Stomach (tissue), 9 donors: Measurements from ENCODE around the gene SKA3. TPM values are rescaled to one million over a fixed set of nuclear protein-coding genes. Genes with fewer than 3 reads are reported as not detected.
A peak's percentile ranks its signal among the peaks of the same experiment; 100 is the strongest.

ENCODE experiments used
- DNase-seq, 2 donors: peaks; one replicate each; pipeline versions ENCODE4 v3.0.0 to v3.0.0-alpha.2; 2013 to 2019
- H3K27ac ChIP-seq, 5 donors: fragments of 200-600 bp in 4 of 5; sonication (generic) in 4 of 5; one replicate each; pipeline ENCODE4 v1.5.1; 2013 to 2019; ENCODE audit warnings: mild to moderate bottlenecking in 1 of 5, moderate library complexity in 1 of 5
- H3K27me3 ChIP-seq, 3 donors: fragments of 200-600 bp; sonication (generic); one replicate each; pipeline ENCODE4 v1.5.1; 2017 to 2019; ENCODE audit warnings: mixed run types in 1 of 3
- H3K36me3 ChIP-seq, 4 donors: fragments of 200-600 bp; sonication (generic); 1 replicate in 3 of 4; 2 replicates in 1 of 4; pipeline ENCODE4 v1.5.1; 2016 to 2019
- H3K4me1 ChIP-seq, 4 donors: fragments of 200-600 bp; sonication (generic); one replicate each; pipeline ENCODE4 v1.5.1; 2016 to 2019
- H3K4me3 ChIP-seq, 4 donors: fragments of 200-600 bp; sonication (generic) in 3 of 4; one replicate each; pipeline ENCODE4 v1.5.1; 2016 to 2019; ENCODE audit warnings: mild to moderate bottlenecking in 1 of 4
- H3K9me3 ChIP-seq, 4 donors: fragments of 200-600 bp; sonication (generic); one replicate each; pipeline ENCODE4 v1.5.1; 2016 to 2019
- CTCF ChIP-seq, 7 experiments: fragments of 450-650 bp in 4 of 7; fragments of 200-600 bp in 3 of 7; sonication (generic) in 3 of 7; IDR thresholded peaks; one replicate each; pipeline ENCODE4 v1.5.1; 2016 to 2019; ENCODE audit warnings: antibody characterized with exemption in 7 of 7, control low read depth in 2 of 7, mild to moderate bottlenecking in 1 of 7
- EP300 ChIP-seq: sonication (generic); formaldehyde crosslinking; IDR thresholded peaks from one replicate; pipeline ENCODE4 v1.6.1; 2017; ENCODE audit warnings: antibody characterized with exemption
- POLR2A ChIP-seq, 4 donors: fragments of 450-650 bp; IDR thresholded peaks; one replicate each; pipeline ENCODE4 v1.6.1; 2016; ENCODE audit warnings: antibody characterized with exemption in 4 of 4, control low read depth in 2 of 4, mild to moderate bottlenecking in 1 of 4, moderate library complexity in 1 of 4
- POLR2AphosphoS5 ChIP-seq, 3 donors: sonication (generic); formaldehyde crosslinking; IDR thresholded peaks; one replicate each; pipeline ENCODE4 v1.6.1; 2016; ENCODE audit warnings: antibody characterized with exemption in 3 of 3
- WGBS, 5 donors: extraction: QIAGEN DNeasy Blood & Tissue Kit in 3 of 5; methylation state at CpG; one replicate each; pipeline versions ENCODE4 v1.1.5 to v1.1.7; 2013 to 2018; 5-methylcytosine and 5-hydroxymethylcytosine counted together
- intact Hi-C: fragments of 100-400 bp; cut with DNase I; formaldehyde crosslinking; loops from one replicate; pipeline ENCODE4 v1.15.1; 2023; ENCODE audit warnings: low total_unique reads
- polyA plus RNA-seq, 3 donors: library from polyadenylated mRNA; stranded (reverse); fragments of 200-250 nt; gene quantifications; one replicate each; pipeline ENCODE4 v1.2.3, GENCODE V29; 2013
- total RNA-seq, 5 donors: library from RNA; depleted of rRNA; stranded (reverse); fragments of >200 nt; gene quantifications; one replicate each; pipeline versions ENCODE4 v1.1.0 to v1.2.3, GENCODE V29; 2014 to 2016
- donor health status: healthy with polysubstance abuse.
- donor health status: Bipolar disorder and iron deficiency.
- donor health status: healthy.

SKA3 gene
- total and polyA plus RNA-seq, 8 donors = 0.76 to 3.1 (median 2.6) TPM; not detected in 1

- intact Hi-C loops = no loop called here
- Histone ChIP-seq H3K27ac (no peak overlapping the region), H3K36me3 (no peaks in the 10 kb centered on the region), H3K9me3 (no peaks in the 10 kb centered on the region), H3K4me3 (no peak overlapping the region), H3K4me1 (no peaks in the 10 kb centered on the region), H3K27me3 (no peaks in the 10 kb centered on the region)
- TF ChIP-seq POLR2AphosphoS5 (IDR thresholded peaks at IDR 0.05) (no peak), CTCF (IDR thresholded peaks at IDR 0.05) (no peak), EP300 (no peak), POLR2A (IDR thresholded peaks at IDR 0.05) (no peak)
- no peak for DNase-seq
- WGBS, 5 donors = 89 to 93% (median 90%) methylated on average over 2 of the region's 2 CpGs
Observed at GRCh38 chr13:21130116-21130515, 46.2 kb downstream of the SKA3 start.

- H3K36me3 ChIP-seq = no peaks in the 10 kb centered on the region
- no peak overlapping the region for H3K4me3 ChIP-seq
- WGBS, 5 donors = 25 to 36% (median 34%) methylated on average over 7 of the region's 7 CpGs
- intact Hi-C loops = no loop called here
- H3K4me1 ChIP-seq = no peaks in the 10 kb centered on the region
- no peaks in the 10 kb centered on the region for H3K27me3 ChIP-seq
- no peak for TF ChIP-seq EP300
- H3K9me3 ChIP-seq = no peaks in the 10 kb centered on the region
- DNase-seq = peak in 1 of 2 donors; percentile 81
- no peak overlapping the region for H3K27ac ChIP-seq
Observed at GRCh38 chr13:21124852-21125251, 51.5 kb downstream of the SKA3 start.

DNA sequence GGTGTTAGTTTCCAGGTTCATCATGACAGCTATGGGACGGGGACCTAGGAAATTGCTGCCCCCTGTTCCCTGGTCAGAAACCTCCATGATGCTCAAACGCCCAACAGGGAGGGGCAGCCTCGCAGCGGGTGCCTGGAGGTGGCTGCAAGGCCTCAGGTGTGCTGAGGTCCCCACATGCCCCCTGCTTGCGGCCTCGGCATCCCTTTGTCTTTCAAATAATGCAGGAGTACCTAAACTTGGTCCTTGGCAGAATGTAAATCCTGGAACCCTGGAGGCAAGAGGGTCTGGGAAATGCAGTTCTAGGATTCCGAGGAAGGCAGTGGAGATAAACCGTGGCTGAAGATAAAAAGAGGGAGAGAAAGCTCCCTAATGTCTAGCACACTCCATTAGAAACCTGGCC is 52.4 kb downstream of the SKA3 start:
- TF ChIP-seq POLR2A (IDR thresholded peaks at IDR 0.05) = no peak
- no peak for TF ChIP-seq POLR2AphosphoS5 (IDR thresholded peaks at IDR 0.05)
- TF ChIP-seq EP300 = no peak
- TF ChIP-seq CTCF (IDR thresholded peaks at IDR 0.05) = no peak
- no peak overlapping the region for H3K4me3 ChIP-seq
- no peaks in the 10 kb centered on the region for H3K27me3 ChIP-seq
- intact Hi-C loops = no loop called here
- WGBS, 5 donors = 73 to 84% (median 79%) methylated on average over 8 of the region's 8 CpGs
- no peaks in the 10 kb centered on the region for H3K9me3 ChIP-seq
- no peak for DNase-seq
- H3K27ac ChIP-seq = no peak overlapping the region
- H3K4me1 ChIP-seq = no peaks in the 10 kb centered on the region
- H3K36me3 ChIP-seq = no peaks in the 10 kb centered on the region

- H3K27me3 ChIP-seq = no peaks in the 10 kb centered on the region
- no peaks in the 10 kb centered on the region for H3K36me3 ChIP-seq
- H3K4me3 ChIP-seq = no peak overlapping the region
- H3K27ac ChIP-seq = no peak overlapping the region
- no peak for DNase-seq
- WGBS, 5 donors = 65 to 88% (median 78%) methylated on average over 9 of the region's 9 CpGs
- TF ChIP-seq POLR2A (IDR thresholded peaks at IDR 0.05) = no peak
- no peak for TF ChIP-seq CTCF (IDR thresholded peaks at IDR 0.05)
- no peak for TF ChIP-seq EP300
- no peak for TF ChIP-seq POLR2AphosphoS5 (IDR thresholded peaks at IDR 0.05)
- intact Hi-C loops = no loop called here
- peaks cover 0 to 5% (median 0%) of the 10 kb centered on the region in 4 donors for H3K9me3 ChIP-seq
- H3K4me1 ChIP-seq = no peaks in the 10 kb centered on the region
Observed at GRCh38 chr13:21121616-21122015, 54.7 kb downstream of the SKA3 start.

DNA sequence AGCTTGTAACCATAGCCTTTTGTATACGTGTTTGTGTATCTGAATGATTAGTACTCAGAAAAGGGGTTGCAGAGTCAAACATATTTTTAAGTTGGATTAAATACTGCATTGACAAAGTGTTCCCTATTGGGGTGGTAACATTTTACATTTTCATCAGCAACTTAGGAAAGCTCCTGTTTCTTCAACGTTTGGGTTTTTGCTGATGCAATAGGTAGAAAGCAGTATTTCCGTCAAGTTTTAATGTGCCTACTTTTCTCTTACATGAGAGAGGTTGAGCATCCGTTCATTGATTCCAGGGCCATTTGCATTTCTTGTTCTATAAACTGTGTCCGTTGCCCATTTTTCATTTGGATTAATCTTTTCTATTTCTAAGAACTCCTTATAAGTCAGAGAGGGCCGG is 56.2 kb downstream of the SKA3 start:
- DNase-seq = no peak
- no peaks in the 10 kb centered on the region for H3K4me1 ChIP-seq
- H3K9me3 ChIP-seq = peaks cover 0 to 5% (median 0%) of the 10 kb centered on the region in 4 donors
- no peaks in the 10 kb centered on the region for H3K27me3 ChIP-seq
- intact Hi-C loops = no loop called here
- no peak overlapping the region for H3K27ac ChIP-seq
- 71 to 91% (median 91%) methylated on average over 6 of the region's 6 CpGs for WGBS, 5 donors
- TF ChIP-seq POLR2AphosphoS5 (IDR thresholded peaks at IDR 0.05) (no peak), POLR2A (IDR thresholded peaks at IDR 0.05) (no peak), EP300 (no peak), CTCF (IDR thresholded peaks at IDR 0.05) (no peak)
- H3K4me3 ChIP-seq = no peak overlapping the region
- H3K36me3 ChIP-seq = no peaks in the 10 kb centered on the region
